ENCODE measurements around the gene ANP32B.
A peak's percentile ranks its signal among the peaks of the same experiment; 100 is the strongest.
"Not testable (repeated sequence)": the region's sequence is repeated elsewhere in the genome, so short reads cannot be mapped to it uniquely, and the experiment has no call there.

The ANP32B gene

GRCh38 chr9:97940741-97941140 is 42.4 kb upstream of the ANP32B start:
- DNase-seq (ENCODE audit: low read depth): no peak
- TF ChIP-seq CTCF (conservative IDR thresholded peaks at IDR 0.05; ENCODE audit: low read depth, low read length): no peak
- no peak overlapping the region for H3K4me3 ChIP-seq (ENCODE audit: low read depth, low read length)

GRCh38 chr9:97941323-97941722 is 41.8 kb upstream of the ANP32B start:
- H3K4me3 ChIP-seq (ENCODE audit: low read depth, low read length): no peak overlapping the region
- no peak for DNase-seq (ENCODE audit: low read depth)
- TF ChIP-seq CTCF (conservative IDR thresholded peaks at IDR 0.05; ENCODE audit: low read depth, low read length): no peak

GRCh38 chr9:97943308-97943855 is 39.8 kb upstream of the ANP32B start:
- no peak for DNase-seq (ENCODE audit: low read depth)
- no peak for TF ChIP-seq CTCF (conservative IDR thresholded peaks at IDR 0.05; ENCODE audit: low read depth, low read length)
- H3K4me3 ChIP-seq (ENCODE audit: low read depth, low read length): no peak overlapping the region

DNA sequence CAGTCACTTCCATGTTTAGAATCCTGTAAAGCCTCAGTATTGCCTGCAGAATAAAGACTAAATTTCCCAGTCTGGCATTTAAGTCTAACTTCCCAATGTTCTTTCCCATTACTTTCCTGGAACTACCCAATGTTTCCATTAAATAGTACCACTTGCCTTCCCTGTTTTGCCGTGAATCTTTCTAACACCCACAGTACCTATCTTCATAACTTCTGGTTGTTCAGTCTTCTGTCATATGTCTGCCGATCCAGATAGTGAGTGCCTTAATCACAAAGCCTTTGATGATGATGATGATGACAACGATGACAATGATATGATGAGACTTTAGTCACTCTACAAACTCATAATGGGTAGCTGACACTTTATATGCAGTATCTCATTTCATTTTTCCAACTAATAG is 38.5 kb upstream of the ANP32B start:
- no peak overlapping the region for H3K4me3 ChIP-seq (ENCODE audit: low read depth, low read length)
- no peak for TF ChIP-seq CTCF (conservative IDR thresholded peaks at IDR 0.05; ENCODE audit: low read depth, low read length)
- DNase-seq (ENCODE audit: low read depth): no peak

- H3K4me3 ChIP-seq (ENCODE audit: low read depth, low read length); DNase-seq (ENCODE audit: low read depth): not testable (repeated sequence)
Observed at GRCh38 chr9:97945470-97945869, 37.7 kb upstream of the ANP32B start.

DNA sequence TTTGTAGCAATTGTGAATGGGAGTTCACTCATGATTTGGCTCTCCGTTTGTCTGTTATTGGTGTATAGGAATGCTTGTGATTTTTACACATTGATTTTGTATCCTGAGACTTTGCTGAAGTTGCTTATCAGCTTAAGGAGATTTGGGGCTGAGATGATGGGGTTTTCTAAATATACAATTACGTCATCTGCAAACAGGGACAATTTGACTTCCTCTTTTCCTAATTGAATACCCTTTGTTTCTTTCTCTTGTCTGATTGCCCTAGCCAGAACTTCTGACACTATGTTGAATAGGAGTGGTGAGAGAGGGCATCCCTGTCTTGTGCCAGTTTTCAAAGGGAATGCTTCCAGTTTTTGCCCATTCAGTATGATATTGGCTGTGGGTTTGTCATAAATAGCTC is 36.0 kb upstream of the ANP32B start:
- DNase-seq (ENCODE audit: low read depth); H3K4me3 ChIP-seq (ENCODE audit: low read depth, low read length): not testable (repeated sequence)

DNA sequence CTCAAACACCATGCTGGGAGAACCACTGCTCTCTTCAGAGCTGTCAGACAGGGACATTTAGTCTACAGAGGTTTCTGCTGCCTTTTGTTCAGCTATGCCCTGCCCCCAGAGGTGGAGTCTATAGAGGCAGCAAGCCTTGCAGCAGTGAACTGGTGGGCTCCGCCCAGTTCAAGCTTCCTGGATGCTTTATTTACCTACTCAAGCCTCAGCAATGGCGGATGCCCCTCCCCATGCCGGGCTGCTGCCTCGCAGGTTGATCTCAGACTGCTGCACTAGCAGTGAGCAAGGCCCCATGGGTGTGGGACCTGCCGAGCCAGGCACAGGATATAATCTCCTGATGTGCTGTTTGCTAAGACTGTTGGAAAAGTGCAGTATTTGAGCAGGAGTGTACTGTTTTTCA is 32.3 kb upstream of the ANP32B start:
- DNase-seq (ENCODE audit: low read depth); H3K4me3 ChIP-seq (ENCODE audit: low read depth, low read length): not testable (repeated sequence)

GRCh38 chr9:97954550-97954989 is 28.6 kb upstream of the ANP32B start:
- peak; percentile 61 for TF ChIP-seq CTCF (conservative IDR thresholded peaks at IDR 0.05; ENCODE audit: low read depth, low read length)
- no peak overlapping the region for H3K4me3 ChIP-seq (ENCODE audit: low read depth, low read length)
- peak; percentile 21 for DNase-seq (ENCODE audit: low read depth)

GRCh38 chr9:97956331-97956730 is 26.8 kb upstream of the ANP32B start:
- DNase-seq (ENCODE audit: low read depth): no peak
- no peak overlapping the region for H3K4me3 ChIP-seq (ENCODE audit: low read depth, low read length)
- no peak for TF ChIP-seq CTCF (conservative IDR thresholded peaks at IDR 0.05; ENCODE audit: low read depth, low read length)
